Measurements from ENCODE around the gene KCNAB1. TPM values are rescaled to one million over a fixed set of nuclear protein-coding genes. Genes with fewer than 3 reads are reported as not detected.
A peak's percentile ranks its signal among the peaks of the same experiment; 100 is the strongest.
"Not testable (repeated sequence)": the region's sequence is repeated elsewhere in the genome, so short reads cannot be mapped to it uniquely, and the experiment has no call there.

KCNAB1 gene
- total RNA-seq, 2 donors from 2014 or later = 0.26 TPM; not detected in 1

DNA sequence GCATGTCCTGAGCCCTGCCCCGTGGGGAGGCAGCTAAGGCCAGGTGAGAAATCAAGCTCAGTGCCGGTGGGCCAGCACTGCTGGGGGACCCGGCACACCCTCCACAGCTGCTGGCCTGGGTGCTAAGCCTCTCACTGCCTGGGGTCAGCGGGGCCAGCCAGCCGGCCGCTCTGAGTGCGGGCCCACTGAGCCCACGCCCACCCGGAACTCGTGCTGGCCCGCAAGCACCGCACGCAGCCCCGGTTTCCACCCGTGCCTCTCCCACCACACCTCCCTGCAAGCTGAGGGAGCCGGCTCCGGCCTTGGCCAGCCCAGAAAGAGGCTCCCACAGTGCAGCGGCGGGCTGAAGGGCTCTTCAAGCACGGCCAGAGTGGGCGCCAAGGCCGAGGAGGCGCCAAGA, 103.7 kb downstream of the KCNAB1 start:
- ATAC-seq; H3K9me3 ChIP-seq (ENCODE audit: control insufficient read depth, low read length, poor library complexity, severe bottlenecking); H3K36me3 Mint-ChIP-seq (ENCODE audit: low read depth); H3K4me3 Mint-ChIP-seq; DNase-seq; H3K4me1 Mint-ChIP-seq; H3K27ac Mint-ChIP-seq: not testable (repeated sequence)
- H3K27me3 Mint-ChIP-seq = peaks cover 30% of the 10 kb centered on the region

DNA sequence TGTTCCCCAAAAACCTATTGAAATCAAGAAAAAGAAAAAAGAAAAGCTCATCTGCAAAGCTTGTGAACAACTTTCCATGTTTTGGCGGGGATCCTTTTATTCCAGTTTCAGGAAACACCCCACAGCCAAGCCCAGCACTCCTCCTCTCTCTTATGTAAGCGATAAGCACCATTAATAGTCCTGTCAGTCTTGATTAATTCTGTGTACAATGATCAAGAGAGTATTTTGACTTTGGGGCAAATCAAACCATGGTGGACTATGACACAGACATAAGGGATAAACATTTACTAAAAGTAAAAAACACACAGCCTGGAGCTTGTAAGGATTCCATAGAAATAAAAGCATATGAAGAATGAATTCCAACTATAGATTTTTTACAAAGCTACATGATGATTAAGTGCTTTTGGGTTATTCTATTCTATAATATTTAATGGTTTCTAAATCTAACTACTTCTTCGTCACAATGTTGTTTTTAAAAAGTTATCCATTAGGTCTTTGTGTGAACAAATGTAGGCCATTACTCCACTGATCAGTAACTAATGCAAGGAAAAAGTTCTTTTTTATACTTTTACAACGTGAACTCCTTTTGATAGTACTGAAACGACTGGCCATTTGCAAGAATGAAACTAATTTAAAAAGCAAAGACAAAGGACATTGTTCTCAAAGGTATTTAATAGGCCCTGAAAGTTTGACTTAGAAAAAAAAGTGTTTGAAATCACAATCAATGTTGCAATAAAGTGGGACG, 106.5 kb downstream of the KCNAB1 start:
- DNase-seq = no peak
- no peak overlapping the region for H3K27ac Mint-ChIP-seq
- H3K9me3 ChIP-seq (ENCODE audit: control insufficient read depth, low read length, poor library complexity, severe bottlenecking) = no peaks in the 10 kb centered on the region
- ATAC-seq = no peak
- H3K4me1 Mint-ChIP-seq = peaks cover 2% of the 10 kb centered on the region
- peak overlapping the region; percentile 13 for H3K4me3 Mint-ChIP-seq
- no peaks in the 10 kb centered on the region for H3K36me3 Mint-ChIP-seq (ENCODE audit: low read depth)
- H3K27me3 Mint-ChIP-seq = peaks cover 37% of the 10 kb centered on the region

DNA sequence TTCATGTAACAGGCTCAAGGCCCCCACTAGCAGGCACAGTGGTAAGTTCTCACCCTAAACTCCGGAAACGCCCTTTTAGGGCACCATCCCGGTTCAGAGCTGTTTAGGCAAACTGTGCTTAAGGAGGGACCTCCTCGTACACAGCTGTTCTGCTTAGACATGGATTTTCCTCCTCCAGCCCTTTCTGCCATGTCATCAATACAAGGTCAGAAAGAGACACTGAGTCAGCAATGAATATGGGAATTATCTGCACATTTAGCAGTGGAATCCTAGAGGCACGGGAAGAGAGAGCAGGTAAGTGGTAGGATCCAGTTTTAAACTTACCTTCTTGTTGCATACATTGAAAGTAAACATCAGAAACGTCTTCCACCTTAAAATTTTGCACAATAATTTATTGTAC, 107.3 kb downstream of the KCNAB1 start:
- Mint-ChIP-seq H3K36me3 (ENCODE audit: low read depth) (no peaks in the 10 kb centered on the region), H3K4me3 (no peak overlapping the region)
- ATAC-seq = no peak

DNA sequence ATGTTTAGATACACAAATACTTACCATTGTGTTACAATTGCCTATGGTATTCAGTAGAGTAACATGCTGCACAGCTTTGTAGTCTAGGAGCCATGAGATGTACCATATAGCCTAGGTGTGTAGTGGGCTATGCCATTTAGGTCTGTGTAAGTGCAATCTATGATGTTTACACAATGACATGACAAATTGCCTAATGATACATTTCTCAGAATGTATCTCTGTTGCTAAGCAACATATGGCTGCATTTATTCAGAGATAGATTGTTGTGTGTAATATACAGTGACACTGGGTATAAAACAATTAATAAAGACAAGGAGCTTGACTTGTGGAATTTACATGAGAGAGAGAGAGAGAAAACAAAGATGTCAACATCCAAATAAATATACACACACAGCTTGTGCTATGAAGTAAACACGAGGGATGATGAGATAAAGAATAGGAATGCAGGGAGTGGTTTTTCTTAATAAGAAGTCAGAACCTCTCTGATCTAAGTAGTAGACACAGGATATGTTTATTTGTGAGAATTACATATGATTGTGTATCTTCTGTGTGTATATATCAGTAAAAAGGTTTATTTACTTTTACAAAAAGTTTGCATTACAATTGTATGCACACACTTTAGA, 110.0 kb downstream of the KCNAB1 start:
- Mint-ChIP-seq H3K4me1 (peaks cover 2% of the 10 kb centered on the region), H3K36me3 (ENCODE audit: low read depth) (no peaks in the 10 kb centered on the region), H3K27me3 (peaks cover 29% of the 10 kb centered on the region), H3K4me3 (no peak overlapping the region), H3K27ac (no peak overlapping the region)
- no peaks in the 10 kb centered on the region for H3K9me3 ChIP-seq (ENCODE audit: control insufficient read depth, low read length, poor library complexity, severe bottlenecking)
- DNase-seq = no peak
- ATAC-seq = no peak

More for the DNA sequence above, 107.3 kb downstream of the KCNAB1 start:
- Mint-ChIP-seq H3K27ac (no peak overlapping the region), H3K4me1 (peaks cover 2% of the 10 kb centered on the region), H3K27me3 (peaks cover 34% of the 10 kb centered on the region)
- DNase-seq = no peak
- H3K9me3 ChIP-seq (ENCODE audit: control insufficient read depth, low read length, poor library complexity, severe bottlenecking) = no peaks in the 10 kb centered on the region

- not testable (repeated sequence) for H3K4me3 Mint-ChIP-seq; H3K27ac Mint-ChIP-seq; H3K9me3 ChIP-seq (ENCODE audit: control insufficient read depth, low read length, poor library complexity, severe bottlenecking); H3K36me3 Mint-ChIP-seq (ENCODE audit: low read depth); ATAC-seq; H3K4me1 Mint-ChIP-seq; DNase-seq
- peaks cover 29% of the 10 kb centered on the region for H3K27me3 Mint-ChIP-seq
Observed at GRCh38 chr3:156231221-156231620, 110.8 kb downstream of the KCNAB1 start.

GRCh38 chr3:156233876-156234275, 113.5 kb downstream of the KCNAB1 start:
- DNase-seq (no peak), ATAC-seq (no peak)
- Mint-ChIP-seq H3K27ac (no peak overlapping the region), H3K4me3 (no peak overlapping the region), H3K36me3 (ENCODE audit: low read depth) (no peaks in the 10 kb centered on the region), H3K27me3 (peaks cover 19% of the 10 kb centered on the region), H3K4me1 (peaks cover 2% of the 10 kb centered on the region)
- H3K9me3 ChIP-seq (ENCODE audit: control insufficient read depth, low read length, poor library complexity, severe bottlenecking) = no peaks in the 10 kb centered on the region

GRCh38 chr3:156236556-156237260, 116.3 kb downstream of the KCNAB1 start:
- DNase-seq (no peak), ATAC-seq (no peak)
- H3K9me3 ChIP-seq (ENCODE audit: control insufficient read depth, low read length, poor library complexity, severe bottlenecking) = no peaks in the 10 kb centered on the region
- Mint-ChIP-seq H3K36me3 (ENCODE audit: low read depth) (no peaks in the 10 kb centered on the region), H3K27ac (no peak overlapping the region), H3K27me3 (peaks cover 7% of the 10 kb centered on the region), H3K4me3 (no peak overlapping the region), H3K4me1 (no peaks in the 10 kb centered on the region)

DNA sequence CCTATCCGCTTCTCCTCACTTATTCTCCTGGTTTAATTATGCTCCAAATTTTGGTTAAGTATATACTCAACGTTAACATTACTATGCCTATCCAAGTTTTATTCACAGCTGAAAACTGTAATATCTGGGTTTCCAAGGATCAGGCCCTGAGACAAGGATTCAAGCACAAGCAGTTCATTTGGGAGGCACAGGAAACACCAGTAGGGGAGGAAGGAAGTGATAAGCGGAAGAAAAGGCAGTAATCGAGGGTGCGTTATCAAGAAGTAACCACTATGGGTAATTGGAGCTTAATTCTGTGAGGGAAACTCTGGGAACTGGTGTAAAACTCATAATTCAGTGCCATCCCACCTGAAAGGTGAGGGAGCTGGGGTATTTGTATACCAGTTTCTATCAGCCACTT, 120.3 kb downstream of the KCNAB1 start:
- DNase-seq = no peak
- H3K27ac Mint-ChIP-seq = no peak overlapping the region
- no peaks in the 10 kb centered on the region for H3K36me3 Mint-ChIP-seq (ENCODE audit: low read depth)
- H3K9me3 ChIP-seq (ENCODE audit: control insufficient read depth, low read length, poor library complexity, severe bottlenecking) = no peaks in the 10 kb centered on the region
- no peak overlapping the region for H3K4me3 Mint-ChIP-seq
- no peaks in the 10 kb centered on the region for H3K4me1 Mint-ChIP-seq
- ATAC-seq = no peak
- peaks cover 12% of the 10 kb centered on the region for H3K27me3 Mint-ChIP-seq

DNA sequence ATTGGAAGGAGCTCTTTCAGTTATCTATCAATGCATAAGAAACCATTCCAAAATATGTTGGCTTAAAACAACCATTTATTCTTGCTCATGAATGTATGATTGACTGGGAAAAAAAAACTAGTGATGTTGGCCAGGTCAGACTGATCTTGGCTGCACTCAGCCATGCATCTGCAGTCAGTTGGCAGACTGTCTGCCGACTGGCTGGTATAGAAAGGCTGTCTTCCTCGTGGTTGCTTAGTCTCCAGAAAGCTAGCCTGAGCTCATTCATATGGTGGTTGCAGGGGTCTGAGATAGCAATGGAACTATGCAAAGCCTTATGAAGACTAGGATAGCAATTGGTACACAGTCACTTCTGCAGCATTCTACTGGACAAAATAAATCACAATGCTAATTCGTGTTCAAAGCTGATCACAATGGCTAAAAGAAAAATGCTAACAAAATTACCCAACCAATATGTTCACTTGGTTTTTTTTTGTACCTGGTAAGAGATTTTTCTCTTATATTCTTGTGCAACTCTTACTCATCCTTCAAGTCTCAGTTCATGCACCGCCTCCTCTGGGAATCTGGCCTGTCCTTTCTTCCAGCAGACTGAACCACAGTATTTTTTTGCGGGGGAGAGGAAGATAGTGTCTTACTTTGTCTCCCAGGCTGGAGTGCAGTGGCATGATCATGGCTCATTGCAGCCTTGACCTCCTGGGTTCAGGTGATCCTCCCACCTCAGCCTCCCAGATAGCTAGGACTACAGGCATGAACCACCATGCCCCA, 126.8 kb downstream of the KCNAB1 start:
- no peaks in the 10 kb centered on the region for H3K9me3 ChIP-seq (ENCODE audit: control insufficient read depth, low read length, poor library complexity, severe bottlenecking)
- no peaks in the 10 kb centered on the region for H3K4me1 Mint-ChIP-seq
- DNase-seq = no peak
- no peaks in the 10 kb centered on the region for H3K36me3 Mint-ChIP-seq (ENCODE audit: low read depth)
- no peak overlapping the region for H3K27ac Mint-ChIP-seq
- no peak overlapping the region for H3K4me3 Mint-ChIP-seq
- no peak for ATAC-seq
- peaks cover 52% of the 10 kb centered on the region for H3K27me3 Mint-ChIP-seq

GRCh38 chr3:156250550-156250949, 130.2 kb downstream of the KCNAB1 start:
- H3K36me3 Mint-ChIP-seq (ENCODE audit: low read depth) = no peaks in the 10 kb centered on the region
- no peaks in the 10 kb centered on the region for H3K4me1 Mint-ChIP-seq
- no peak overlapping the region for H3K4me3 Mint-ChIP-seq
- peaks cover 53% of the 10 kb centered on the region for H3K27me3 Mint-ChIP-seq
- H3K9me3 ChIP-seq (ENCODE audit: control insufficient read depth, low read length, poor library complexity, severe bottlenecking) = no peaks in the 10 kb centered on the region
- ATAC-seq (no peak), DNase-seq (no peak)
- no peak overlapping the region for H3K27ac Mint-ChIP-seq

- ATAC-seq (no peak), DNase-seq (no peak)
- no peaks in the 10 kb centered on the region for H3K4me1 Mint-ChIP-seq
- no peak overlapping the region for H3K4me3 Mint-ChIP-seq
- H3K27ac Mint-ChIP-seq = no peak overlapping the region
- no peaks in the 10 kb centered on the region for H3K36me3 Mint-ChIP-seq (ENCODE audit: low read depth)
- no peaks in the 10 kb centered on the region for H3K9me3 ChIP-seq (ENCODE audit: control insufficient read depth, low read length, poor library complexity, severe bottlenecking)
- H3K27me3 Mint-ChIP-seq = peaks cover 53% of the 10 kb centered on the region
Observed at GRCh38 chr3:156251424-156251823, 131.0 kb downstream of the KCNAB1 start.

DNA sequence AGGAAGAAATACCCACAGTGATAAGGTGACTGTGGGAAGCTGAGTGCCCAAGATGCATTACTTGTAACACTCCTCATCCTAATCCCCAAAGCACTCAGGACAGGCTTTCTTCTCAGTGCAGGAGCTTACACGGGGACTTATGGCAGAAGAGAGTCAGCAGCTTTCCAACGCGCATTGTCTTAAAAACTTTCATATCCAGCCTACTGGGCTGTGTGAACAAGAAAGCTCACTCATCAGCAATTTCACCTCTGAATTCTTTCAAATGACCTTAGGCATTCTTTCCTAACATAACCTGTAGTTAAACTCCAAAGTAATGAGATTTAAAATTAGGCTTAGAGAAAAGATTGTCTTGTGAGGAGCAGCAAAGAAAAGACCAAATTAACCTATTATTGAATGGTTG, 132.3 kb downstream of the KCNAB1 start:
- H3K36me3 Mint-ChIP-seq (ENCODE audit: low read depth) = no peaks in the 10 kb centered on the region
- H3K27ac Mint-ChIP-seq = no peak overlapping the region
- peaks cover 47% of the 10 kb centered on the region for H3K27me3 Mint-ChIP-seq
- no peak for ATAC-seq
- H3K9me3 ChIP-seq (ENCODE audit: control insufficient read depth, low read length, poor library complexity, severe bottlenecking) = no peaks in the 10 kb centered on the region
- H3K4me1 Mint-ChIP-seq = no peaks in the 10 kb centered on the region
- no peak for DNase-seq
- no peak overlapping the region for H3K4me3 Mint-ChIP-seq

GRCh38 chr3:156253150-156253549, 132.8 kb downstream of the KCNAB1 start:
- no peaks in the 10 kb centered on the region for H3K36me3 Mint-ChIP-seq (ENCODE audit: low read depth)
- DNase-seq = no peak
- no peak overlapping the region for H3K4me3 Mint-ChIP-seq
- H3K27ac Mint-ChIP-seq = no peak overlapping the region
- ATAC-seq = no peak
- no peaks in the 10 kb centered on the region for H3K9me3 ChIP-seq (ENCODE audit: control insufficient read depth, low read length, poor library complexity, severe bottlenecking)
- H3K4me1 Mint-ChIP-seq = no peaks in the 10 kb centered on the region
- H3K27me3 Mint-ChIP-seq = peaks cover 43% of the 10 kb centered on the region
